Kidney glomerular epithelial cell (primary cell): ENCODE results near the gene PRAF2.

Source experiments
- DNase-seq: peaks from one replicate; lab custom pipeline; 2025; lab: John Stamatoyannopoulos, UW

PRAF2 gene

GRCh38 chrX:49073601-49074575, at the start of gene PRAF2:
TSS of gene PRAF2 (minus strand) at chrX:49074002. CDS start at chrX:49073987, 15 bp downstream.
- DNase-seq: peak; percentile 67

- no peak for DNase-seq
Measured at GRCh38 chrX:49122499-49122898, 48.7 kb upstream of the PRAF2 start.

GRCh38 chrX:49120091-49120490, 46.3 kb upstream of the PRAF2 start:
- DNase-seq: no peak

DNA sequence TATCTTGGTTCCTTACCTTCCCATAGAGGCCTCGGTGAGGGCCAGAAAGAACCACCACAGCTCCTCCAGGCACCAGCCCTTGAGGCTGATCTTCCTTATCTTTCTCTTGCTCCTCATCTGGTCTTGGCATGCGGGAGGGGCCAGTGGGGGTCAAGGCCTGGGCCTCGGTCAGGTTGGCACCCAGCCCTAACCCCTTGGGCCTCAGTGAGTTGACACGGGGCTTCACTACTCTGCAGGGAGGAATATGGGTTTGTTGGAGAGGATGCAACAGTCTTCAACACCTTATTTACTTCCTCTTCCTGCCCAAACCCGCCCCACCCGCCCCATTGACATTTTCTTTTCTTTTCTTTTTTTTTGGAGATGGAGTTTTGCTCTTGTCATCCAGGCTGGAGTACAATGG, 43.8 kb upstream of the PRAF2 start:
- no peak for DNase-seq

DNA sequence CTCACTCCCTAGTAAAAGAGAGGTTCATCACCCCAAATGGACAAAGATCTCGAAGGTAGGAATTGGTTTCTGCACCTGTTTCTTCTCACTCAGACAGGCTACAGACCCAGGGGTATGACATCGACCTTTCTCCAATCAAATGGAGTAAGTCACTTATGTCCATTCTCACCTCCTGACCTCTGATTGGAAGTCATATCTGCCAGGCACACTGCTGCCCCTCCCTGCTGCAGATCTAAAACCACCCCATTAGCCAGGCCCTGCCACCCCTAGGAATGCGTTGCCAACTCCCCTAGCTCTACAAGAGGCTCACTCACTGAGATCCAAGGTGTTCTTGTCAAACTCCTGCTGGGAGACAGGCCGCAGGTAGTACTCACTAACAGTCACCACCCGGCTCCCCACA, 42.9 kb upstream of the PRAF2 start:
- no peak for DNase-seq

- no peak for DNase-seq
Measured at GRCh38 chrX:49116076-49116475, 42.3 kb upstream of the PRAF2 start.

DNA sequence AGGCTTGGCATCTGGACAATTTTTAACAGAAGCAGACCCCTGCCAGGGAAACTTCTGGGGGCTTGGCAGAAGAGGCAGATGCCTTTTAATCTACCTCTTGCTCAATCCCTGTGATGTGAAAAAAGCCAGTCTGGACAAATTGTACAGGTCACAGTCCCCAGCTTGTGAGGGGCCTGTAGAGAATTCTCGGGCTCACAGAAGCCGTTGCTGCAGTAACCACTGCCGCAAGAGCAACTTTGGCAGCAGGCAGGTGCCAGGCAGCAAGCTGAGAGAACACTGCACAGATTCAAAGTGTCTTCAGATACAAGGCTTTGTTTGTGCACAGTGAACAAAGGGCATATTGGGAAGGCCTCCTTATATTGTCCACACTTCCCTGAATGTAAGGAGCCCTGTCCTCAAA, 38.0 kb upstream of the PRAF2 start:
- no peak for DNase-seq

DNA sequence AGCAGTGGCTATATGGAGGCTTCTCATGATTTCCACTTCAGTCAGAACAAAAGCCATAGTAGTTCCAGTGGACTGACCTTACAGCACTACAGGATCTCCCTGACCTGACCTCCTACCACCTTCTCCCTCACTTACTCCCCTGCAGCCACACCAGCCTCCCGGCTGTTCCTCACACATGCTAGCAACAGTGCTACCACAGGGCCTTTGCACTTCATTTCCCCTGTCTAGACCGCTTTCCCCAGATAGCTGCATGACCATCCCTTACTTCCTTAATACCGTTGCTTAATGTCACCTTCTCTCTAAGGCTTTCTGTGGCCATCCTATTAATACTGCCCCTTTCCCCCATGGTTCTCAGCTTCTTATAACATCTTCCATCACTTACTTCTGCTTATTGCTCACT, 36.6 kb upstream of the PRAF2 start:
- DNase-seq: no peak

- DNase-seq: no peak
Measured at GRCh38 chrX:49108641-49109040, 34.8 kb upstream of the PRAF2 start.

GRCh38 chrX:49106930-49107329, 33.1 kb upstream of the PRAF2 start:
- DNase-seq: peak; percentile 29

- DNase-seq: no peak
Measured at GRCh38 chrX:49106296-49106695, 32.5 kb upstream of the PRAF2 start.

- no peak for DNase-seq
Measured at GRCh38 chrX:49103637-49104036, 29.8 kb upstream of the PRAF2 start.

- DNase-seq: no peak
Measured at GRCh38 chrX:49102190-49102589, 28.4 kb upstream of the PRAF2 start.

- DNase-seq: no peak
Measured at GRCh38 chrX:49101629-49101984, 27.8 kb upstream of the PRAF2 start.

DNA sequence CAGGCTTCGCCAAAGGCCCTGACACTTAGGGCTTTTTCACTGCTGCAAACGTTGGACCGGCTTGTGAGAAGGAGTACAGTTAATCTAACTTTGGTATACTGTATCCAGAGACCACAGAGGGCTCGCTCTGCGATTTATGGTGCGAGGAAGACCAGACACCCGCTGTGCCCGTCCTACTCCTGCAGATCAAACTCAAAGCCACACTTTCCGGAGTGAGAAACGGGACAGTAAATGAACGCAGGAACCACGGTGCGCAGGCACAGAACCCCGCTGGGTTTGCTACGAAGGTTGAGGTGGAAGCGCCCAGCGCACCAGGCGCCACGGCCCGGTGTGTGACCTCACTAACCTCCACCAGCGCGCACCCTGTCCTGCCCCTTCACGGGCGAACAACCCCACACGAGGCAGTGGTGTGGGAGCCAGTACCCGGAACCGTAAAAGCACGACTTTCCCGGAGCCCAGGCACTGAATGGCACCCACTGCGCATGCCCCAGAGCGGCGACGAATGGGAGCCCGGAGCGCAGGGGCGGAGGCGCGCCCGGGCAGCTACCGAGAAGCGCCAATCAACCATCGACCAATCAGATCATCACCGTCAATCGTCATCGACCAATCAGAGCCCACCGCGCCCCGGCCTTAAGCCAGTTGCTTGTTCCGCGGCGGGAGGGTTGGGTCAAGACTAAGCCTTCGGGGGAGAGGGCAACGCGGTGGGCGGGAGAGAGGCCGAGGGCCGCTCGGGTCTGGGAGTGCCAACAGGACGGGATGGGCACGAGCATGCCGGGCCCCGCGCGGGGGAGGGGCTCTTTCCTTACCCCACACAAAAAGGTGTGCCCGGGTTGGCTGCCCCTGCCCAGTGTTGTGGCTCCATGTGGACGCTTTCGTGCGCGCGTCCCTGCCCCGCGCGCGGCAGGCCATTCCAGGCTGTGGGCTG, 27.2 kb upstream of the PRAF2 start:
- peak; percentile 87 for DNase-seq

DNA sequence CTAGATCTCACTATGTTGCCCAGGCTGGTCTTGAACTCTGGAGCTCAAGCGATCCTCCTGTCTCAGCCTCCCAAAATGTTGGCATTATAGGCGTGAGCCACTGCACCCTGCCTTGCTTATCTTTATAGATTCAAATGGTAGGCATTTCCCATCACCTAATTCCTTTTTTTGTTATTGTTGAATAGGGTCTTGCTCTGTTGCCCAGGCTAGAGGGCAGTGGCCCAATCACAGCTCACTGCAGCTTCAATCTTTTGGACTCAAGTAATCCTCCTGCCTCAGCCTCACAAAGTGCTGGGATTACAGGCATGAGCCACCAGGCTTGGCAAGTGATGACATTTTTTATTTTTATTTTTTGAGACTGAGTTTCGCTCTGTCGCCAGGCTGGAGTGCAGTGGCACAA, 22.6 kb upstream of the PRAF2 start:
- no peak for DNase-seq

- DNase-seq: no peak
Measured at GRCh38 chrX:49089553-49089952, 15.8 kb upstream of the PRAF2 start.

DNA sequence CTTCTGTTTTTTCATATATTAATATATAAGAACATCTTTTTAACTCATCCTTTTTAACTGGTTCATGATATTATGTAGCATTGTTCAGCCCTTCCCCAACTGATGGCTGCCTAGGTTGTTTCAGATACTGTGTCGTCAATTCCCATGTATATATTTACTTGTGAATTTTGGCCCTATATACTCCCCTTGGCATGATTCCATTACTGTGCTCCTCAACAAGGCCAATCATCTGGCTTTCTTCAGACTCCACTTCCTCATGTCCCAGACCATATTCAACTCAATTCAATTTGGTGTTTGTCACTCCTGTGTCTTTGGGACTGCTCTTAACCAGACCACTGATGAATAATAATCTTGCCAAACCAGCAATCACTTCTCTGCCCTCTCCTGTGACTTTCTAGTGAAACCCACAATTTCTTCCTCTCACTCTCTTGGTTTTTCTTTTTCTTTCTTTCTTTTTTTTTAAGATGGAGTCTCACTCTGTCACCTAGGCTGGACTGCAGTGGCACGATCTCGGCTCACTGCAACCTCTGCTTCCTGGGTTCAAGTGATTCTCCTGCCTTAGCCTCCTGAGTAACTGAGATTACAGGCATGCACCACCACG, 8.6 kb upstream of the PRAF2 start:
- no peak for DNase-seq

DNA sequence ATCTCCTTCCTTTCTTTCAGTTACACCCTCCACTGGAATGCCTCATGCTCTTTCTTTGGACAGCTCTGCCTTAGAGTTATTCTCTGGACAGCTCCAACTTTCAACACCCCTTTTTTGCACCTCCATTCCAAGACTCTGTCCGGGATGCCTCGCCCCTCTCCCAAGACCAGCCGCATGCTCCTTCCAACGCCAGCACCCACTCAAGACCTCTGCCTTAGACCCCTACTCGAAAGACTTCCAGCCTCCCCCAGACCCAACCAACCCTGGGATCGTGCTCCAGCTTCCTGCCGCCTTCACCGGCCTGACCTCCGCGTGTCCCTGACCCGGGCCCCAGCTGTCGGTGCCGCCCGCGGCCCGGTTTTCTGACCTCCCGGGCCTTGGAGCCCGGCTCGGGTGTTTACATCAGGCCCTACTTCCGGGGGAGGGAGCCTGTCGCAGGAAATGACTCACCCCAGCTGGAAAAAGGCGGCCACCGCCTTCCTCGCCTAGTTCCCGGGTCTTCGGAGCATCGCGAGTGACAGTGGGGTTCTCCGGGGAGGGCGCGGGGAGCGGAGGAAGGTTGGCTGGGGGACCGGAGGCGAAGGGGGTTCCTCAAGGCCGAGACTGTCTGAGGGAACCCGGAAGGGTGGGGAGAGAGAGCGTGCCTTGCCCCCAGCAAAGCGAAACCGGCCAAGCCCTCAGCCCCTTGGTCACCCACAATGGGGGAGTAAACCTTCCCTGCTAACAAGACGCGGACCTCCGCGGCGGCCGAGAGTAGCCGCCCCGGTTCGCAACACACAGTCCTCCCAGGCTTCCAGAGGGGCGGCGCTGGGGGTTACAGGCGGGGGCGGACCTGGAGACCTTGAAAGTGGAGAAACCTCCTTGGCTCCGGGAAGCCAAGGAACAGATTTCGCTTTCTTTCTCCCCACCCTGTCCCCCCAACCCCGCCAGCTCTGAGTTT, 6.0 kb upstream of the PRAF2 start, which contains the start of gene WDR45:
TSS of gene WDR45 (minus strand) at position 399 of the 940 bp plus-strand sequence. CDS start 1,792 bp downstream, outside the sequence.
- no peak for DNase-seq

- no peak for DNase-seq
Measured at GRCh38 chrX:49077941-49078340, 4.1 kb upstream of the PRAF2 start.

GRCh38 chrX:49075347-49075746, 1.5 kb upstream of the PRAF2 start:
- DNase-seq: no peak
